Type B pancreatic cell (in vitro differentiated cells): ENCODE measurements around the gene SKIC2. TPM values are rescaled to one million over a fixed set of nuclear protein-coding genes. Genes with fewer than 3 reads are reported as not detected.

Source experiments
- DNase-seq: peaks from one replicate; pipeline ENCODE4 v3.0.0; 2021; ENCODE audit warnings: mixed read lengths; ENCODE audit not compliant: unreplicated experiment; ENCODE audit errors: extremely low spot score
- H3K27ac Mint-ChIP-seq: 2 replicates; pipeline ENCODE4 v1.8.0; 2021; ENCODE audit warnings: mild to moderate bottlenecking, mixed read lengths
- H3K27me3 Mint-ChIP-seq: 2 replicates; pipeline ENCODE4 v1.8.0; 2021; ENCODE audit warnings: mixed read lengths
- H3K36me3 Mint-ChIP-seq: 2 replicates; pipeline ENCODE4 v1.8.0; 2021; ENCODE audit warnings: mixed read lengths
- H3K4me1 Mint-ChIP-seq: one replicate; pipeline ENCODE4 v1.8.0; 2021; ENCODE audit warnings: mixed read lengths; ENCODE audit not compliant: unreplicated experiment
- H3K4me3 Mint-ChIP-seq: 2 replicates; pipeline ENCODE4 v1.8.0; 2021; ENCODE audit warnings: mild to moderate bottlenecking, mixed read lengths
- H3K9me3 Mint-ChIP-seq: 2 replicates; pipeline ENCODE4 v1.8.0; 2021; ENCODE audit warnings: mixed read lengths
- CTCF ChIP-seq: fragments of 200-600 bp; sonication (generic); conservative IDR thresholded peaks from 2 replicates; pipeline ENCODE4 v1.5.0; 2021; ENCODE audit warnings: antibody characterized with exemption, mild to moderate bottlenecking
- total RNA-seq: library from RNA; stranded (reverse); gene quantifications from 2 replicates; pipeline ENCODE4 v1.2.1, GENCODE V29; 2021; ENCODE audit warnings: low replicate concordance

SKIC2 gene
- total RNA-seq, 1 donor from 2014 or later = 84.2 TPM

GRCh38 chr6:31958412-31958740, 599 bp upstream of the SKIC2 start:
- peak overlapping the region; percentile 94 for H3K27ac Mint-ChIP-seq
- H3K4me3 Mint-ChIP-seq = peak overlapping the region; percentile 97
- TF ChIP-seq CTCF = no peak
- peaks cover 17% of the 10 kb centered on the region for H3K36me3 Mint-ChIP-seq
- peaks cover 22% of the 10 kb centered on the region for H3K4me1 Mint-ChIP-seq
- H3K27me3 Mint-ChIP-seq = no peaks in the 10 kb centered on the region
- DNase-seq = no peak
- no peaks in the 10 kb centered on the region for H3K9me3 Mint-ChIP-seq

- no peaks in the 10 kb centered on the region for H3K27me3 Mint-ChIP-seq
- H3K27ac Mint-ChIP-seq = no peak overlapping the region
- TF ChIP-seq CTCF = no peak
- peaks cover 22% of the 10 kb centered on the region for H3K4me1 Mint-ChIP-seq
- H3K9me3 Mint-ChIP-seq = no peaks in the 10 kb centered on the region
- peak overlapping the region; percentile 23 for H3K4me3 Mint-ChIP-seq
- H3K36me3 Mint-ChIP-seq = peaks cover 7% of the 10 kb centered on the region
- no peak for DNase-seq
These were observed 2.6 kb downstream of the SKIC2 start for GRCh38 chr6:31961616-31962015.

- Mint-ChIP-seq H3K27ac (no peak overlapping the region), H3K27me3 (no peaks in the 10 kb centered on the region), H3K9me3 (no peaks in the 10 kb centered on the region), H3K4me3 (no peak overlapping the region), H3K4me1 (peaks cover 11% of the 10 kb centered on the region), H3K36me3 (no peaks in the 10 kb centered on the region)
- TF ChIP-seq CTCF = no peak
- no peak for DNase-seq
These were observed 4.9 kb downstream of the SKIC2 start for GRCh38 chr6:31963921-31964320.

GRCh38 chr6:31965700-31966099, 6.7 kb downstream of the SKIC2 start:
- Mint-ChIP-seq H3K27ac (no peak overlapping the region), H3K4me3 (no peak overlapping the region), H3K36me3 (peaks cover 6% of the 10 kb centered on the region), H3K9me3 (no peaks in the 10 kb centered on the region), H3K4me1 (peaks cover 7% of the 10 kb centered on the region), H3K27me3 (no peaks in the 10 kb centered on the region)
- no peak for DNase-seq
- TF ChIP-seq CTCF = no peak

- Mint-ChIP-seq H3K27me3 (no peaks in the 10 kb centered on the region), H3K27ac (no peak overlapping the region), H3K36me3 (peaks cover 6% of the 10 kb centered on the region), H3K4me3 (no peak overlapping the region), H3K4me1 (peaks cover 7% of the 10 kb centered on the region), H3K9me3 (no peaks in the 10 kb centered on the region)
- no peak for TF ChIP-seq CTCF
- DNase-seq = no peak
These were observed 7.5 kb downstream of the SKIC2 start for GRCh38 chr6:31966506-31966905.
